ENCODE data around the gene WNT9A.
"Not testable (repeated sequence)": the region's sequence is repeated elsewhere in the genome, so short reads cannot be mapped to it uniquely, and the experiment has no call there.

WNT9A gene

GRCh38 chr1:227967815-227968214, 20.1 kb upstream of the WNT9A start:
- not testable (repeated sequence) for H3K27me3 ChIP-seq; H3K9me3 ChIP-seq (replicated peaks in 1 of 11); H3K36me3 ChIP-seq; H3K4me2 ChIP-seq; H3K4me1 ChIP-seq; H3K4me3 ChIP-seq; H3K9ac ChIP-seq; H3K27ac ChIP-seq; H4K20me1 ChIP-seq

- H3K4me1 ChIP-seq, result peaks cover 6 to 11% (median 9%) of the 10 kb centered on the region in 10 experiments
- not testable (repeated sequence) for H3K9ac ChIP-seq; H3K9me3 ChIP-seq (replicated peaks in 1 of 11); H3K4me2 ChIP-seq; H4K20me1 ChIP-seq; H3K27me3 ChIP-seq; H3K27ac ChIP-seq; H3K36me3 ChIP-seq; H3K4me3 ChIP-seq
These were observed 19.0 kb upstream of the WNT9A start for GRCh38 chr1:227966733-227967132.

- H4K20me1 ChIP-seq, result no peaks in the 10 kb centered on the region
- no peaks in the 10 kb centered on the region for H3K27me3 ChIP-seq
- H3K4me1 ChIP-seq, result peaks cover 13 to 34% (median 25%) of the 10 kb centered on the region in 10 experiments
- H3K4me2 ChIP-seq, result peak overlapping the region; percentile 26 to 79 (median 71)
- no peak for TF ChIP-seq Cebpa-rat (IDR thresholded peaks at IDR 0.05)
- peaks cover 0 to 10% (median 2%) of the 10 kb centered on the region in 11 experiments; a peak in 2 of 22 replicates for H3K9me3 ChIP-seq (replicated peaks in 1 of 11)
- peak overlapping the region in 10 of 11 experiments; percentile 1 to 66 (median 42); a peak in 13 of 22 replicates for H3K27ac ChIP-seq
- H3K9ac ChIP-seq, result peak overlapping the region in 8 of 11 experiments; percentile 4 to 53 (median 21); a peak in 6 of 22 replicates
- H3K36me3 ChIP-seq, result no peaks in the 10 kb centered on the region
- no peak overlapping the region for H3K4me3 ChIP-seq
These were observed 14.1 kb upstream of the WNT9A start for GRCh38 chr1:227961651-227962466.

DNA sequence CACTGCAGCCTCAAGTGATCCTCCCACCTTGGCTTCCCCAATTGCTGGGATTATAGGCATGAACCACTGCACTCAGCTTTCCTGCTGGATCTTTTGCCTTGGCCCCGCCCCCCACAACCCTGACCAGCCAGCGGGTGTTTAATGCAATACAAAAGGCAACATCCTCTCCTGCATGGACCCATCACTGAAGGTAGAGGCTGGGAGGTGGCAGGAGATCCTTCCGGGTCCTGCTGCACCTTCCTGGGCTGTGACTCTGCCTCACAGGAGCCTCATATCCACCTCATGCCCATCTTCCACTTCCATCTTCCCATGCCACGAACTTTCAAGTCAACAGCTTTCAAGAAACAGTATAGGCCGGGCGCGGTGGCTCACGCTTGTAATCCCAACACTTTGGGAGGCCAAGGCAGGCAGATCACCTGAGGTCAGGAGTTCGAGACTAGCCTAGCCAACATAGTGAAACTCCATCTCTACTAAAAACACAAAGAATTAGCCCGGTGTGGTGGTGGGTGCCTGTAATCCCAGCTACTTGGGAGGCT, 11.7 kb upstream of the WNT9A start:
- Histone ChIP-seq H4K20me1 (no peaks in the 10 kb centered on the region), H3K27ac (no peak overlapping the region), H3K9ac (no peak overlapping the region), H3K36me3 (no peaks in the 10 kb centered on the region), H3K4me2 (no peak overlapping the region), H3K9me3 (replicated peaks in 1 of 11) (peaks cover 4 to 25% (median 12%) of the 10 kb centered on the region in 11 experiments; a peak in 14 of 22 replicates), H3K27me3 (no peaks in the 10 kb centered on the region), H3K4me1 (peaks cover 13 to 34% (median 25%) of the 10 kb centered on the region in 10 experiments), H3K4me3 (no peak overlapping the region)
- TF ChIP-seq Cebpa-rat (IDR thresholded peaks at IDR 0.05), result no peak

DNA sequence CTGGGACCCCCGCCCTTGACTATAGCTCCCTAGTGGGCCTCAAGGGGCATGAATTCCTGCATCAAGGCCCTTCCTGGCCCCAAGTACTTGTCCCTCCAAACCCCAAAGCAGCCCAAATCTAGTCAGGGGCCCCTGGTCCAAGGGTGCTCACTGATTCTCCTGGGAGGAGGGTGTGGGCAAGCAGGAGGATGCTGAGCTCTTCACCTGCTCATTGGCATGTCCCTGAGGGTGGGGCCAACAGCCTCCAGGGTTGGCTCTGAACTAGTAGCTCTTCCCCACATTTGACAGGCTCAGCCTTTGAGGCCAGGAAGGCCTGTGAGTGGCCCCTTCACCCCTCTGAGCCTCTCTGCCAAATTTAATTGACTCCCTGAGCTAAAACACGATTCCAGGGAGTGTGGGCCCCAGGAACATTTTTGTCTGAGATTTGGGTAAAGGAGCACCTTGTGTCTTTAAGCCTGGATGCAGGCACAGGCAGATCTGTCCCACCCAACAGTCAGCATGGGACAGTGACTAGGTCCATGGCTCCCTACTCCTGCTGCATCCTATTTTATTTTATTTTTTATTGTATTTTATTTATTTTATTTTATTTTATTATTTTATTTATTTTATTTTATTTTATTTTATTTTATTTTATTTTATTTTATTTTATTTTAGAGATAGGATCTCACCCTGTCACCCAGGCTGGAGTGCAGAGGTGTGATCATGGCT, 11.0 kb upstream of the WNT9A start:
- H3K9me3 ChIP-seq (replicated peaks in 1 of 11), result peaks cover 6 to 26% (median 14%) of the 10 kb centered on the region in 11 experiments; a peak in 14 of 22 replicates
- no peaks in the 10 kb centered on the region for H4K20me1 ChIP-seq
- H3K36me3 ChIP-seq, result no peaks in the 10 kb centered on the region
- H3K4me3 ChIP-seq, result no peak overlapping the region
- no peak overlapping the region for H3K27ac ChIP-seq
- H3K27me3 ChIP-seq, result no peaks in the 10 kb centered on the region
- no peak overlapping the region for H3K9ac ChIP-seq
- no peak for TF ChIP-seq Cebpa-rat (IDR thresholded peaks at IDR 0.05)
- H3K4me1 ChIP-seq, result peaks cover 18 to 40% (median 30%) of the 10 kb centered on the region in 10 experiments
- peak overlapping the region in 2 of 11 experiments; percentile 1 to 3; a peak in 1 of 22 replicates for H3K4me2 ChIP-seq

- H3K9me3 ChIP-seq (replicated peaks in 1 of 11), result peaks cover 6 to 26% (median 14%) of the 10 kb centered on the region in 11 experiments; a peak in 14 of 22 replicates
- no peaks in the 10 kb centered on the region for H3K27me3 ChIP-seq
- no peak overlapping the region for H3K9ac ChIP-seq
- no peak for TF ChIP-seq Cebpa-rat (IDR thresholded peaks at IDR 0.05)
- H3K27ac ChIP-seq, result no peak overlapping the region
- H3K4me2 ChIP-seq, result no peak overlapping the region
- peaks cover 10 to 44% (median 36%) of the 10 kb centered on the region in 10 experiments for H3K4me1 ChIP-seq
- H4K20me1 ChIP-seq, result peaks cover 0 to 8% (median 0%) of the 10 kb centered on the region in 11 experiments; a peak in 4 of 22 replicates
- no peak overlapping the region for H3K4me3 ChIP-seq
- H3K36me3 ChIP-seq, result no peaks in the 10 kb centered on the region
These were observed 8.1 kb upstream of the WNT9A start for GRCh38 chr1:227955808-227956207.

DNA sequence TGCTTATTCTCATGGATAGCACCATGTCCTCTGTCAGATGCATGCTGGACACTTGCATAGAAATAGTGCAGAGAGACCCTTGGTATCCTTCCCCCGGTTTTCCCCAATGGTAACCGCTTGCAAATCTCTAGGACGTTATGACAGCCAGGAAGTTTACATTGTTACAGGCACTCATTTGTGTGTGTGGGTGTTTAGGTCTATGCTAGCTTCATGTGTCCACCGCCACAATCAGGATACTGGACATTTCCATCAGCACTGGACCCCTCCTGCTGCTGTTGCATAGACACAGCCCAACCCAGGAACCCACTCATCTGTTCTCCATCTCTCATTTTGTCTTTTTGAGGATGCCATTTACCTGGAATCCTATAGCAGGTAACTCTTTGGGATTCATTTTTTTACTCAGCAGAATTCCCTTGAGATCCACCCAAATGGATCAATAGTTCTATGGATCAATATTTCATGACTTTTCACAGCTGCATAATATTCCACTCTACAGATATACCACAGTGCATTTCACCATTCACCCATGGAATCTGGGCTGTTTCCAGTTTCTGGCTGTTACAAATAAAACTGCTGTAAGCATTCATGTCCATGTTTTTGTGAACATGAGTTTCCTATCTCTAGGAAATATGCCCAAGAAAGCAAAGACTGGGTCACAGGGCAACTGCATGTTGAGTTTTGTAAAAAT, 6.6 kb upstream of the WNT9A start:
- H4K20me1 ChIP-seq, result peaks cover 0 to 17% (median 0%) of the 10 kb centered on the region in 11 experiments; a peak in 10 of 22 replicates
- H3K4me1 ChIP-seq, result peaks cover 10 to 34% (median 28%) of the 10 kb centered on the region in 10 experiments
- no peaks in the 10 kb centered on the region for H3K36me3 ChIP-seq
- H3K27me3 ChIP-seq, result peaks cover under 1 to 10% (median 4%) of the 10 kb centered on the region in 11 experiments; a peak in 20 of 22 replicates
- H3K27ac ChIP-seq, result peak overlapping the region in 2 of 11 experiments; percentile 36 to 59; a peak in 2 of 22 replicates
- no peak for TF ChIP-seq Cebpa-rat (IDR thresholded peaks at IDR 0.05)
- no peak overlapping the region for H3K4me3 ChIP-seq
- peak overlapping the region; percentile 22 to 90 (median 84) for H3K4me2 ChIP-seq
- H3K9ac ChIP-seq, result no peak overlapping the region; a peak in 1 of 22 replicates
- peaks cover 6 to 26% (median 14%) of the 10 kb centered on the region in 11 experiments; a peak in 14 of 22 replicates for H3K9me3 ChIP-seq (replicated peaks in 1 of 11)

DNA sequence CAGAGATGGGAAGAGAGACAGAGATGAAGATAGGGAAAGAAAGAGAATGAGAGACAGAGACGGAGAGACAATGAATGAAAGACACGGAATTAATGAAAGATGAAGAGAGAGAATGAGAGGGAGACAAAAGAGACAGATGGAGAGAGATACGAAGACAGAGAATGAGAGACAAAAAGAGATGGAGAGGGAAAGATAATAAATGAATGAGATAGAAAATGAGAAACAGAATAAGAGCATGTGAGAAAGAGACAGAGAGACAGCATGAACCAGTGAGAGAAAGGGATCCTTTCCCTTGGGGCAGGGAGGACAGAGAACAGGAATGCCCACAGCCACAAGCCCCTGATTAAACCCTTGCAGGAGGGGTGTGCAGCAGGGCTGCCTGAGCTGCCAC, 5.3 kb upstream of the WNT9A start:
- H3K4me2 ChIP-seq, result peak overlapping the region in 10 of 11 experiments; percentile 22 to 90 (median 84); a peak in 20 of 22 replicates
- peaks cover 0 to 28% (median 10%) of the 10 kb centered on the region in 11 experiments; a peak in 14 of 22 replicates for H4K20me1 ChIP-seq
- peak overlapping the region in 7 of 11 experiments; percentile 4 to 59 (median 24); a peak in 7 of 22 replicates for H3K27ac ChIP-seq
- TF ChIP-seq Cebpa-rat (IDR thresholded peaks at IDR 0.05), result no peak
- no peak overlapping the region for H3K4me3 ChIP-seq
- H3K4me1 ChIP-seq, result peaks cover 10 to 37% (median 34%) of the 10 kb centered on the region in 10 experiments
- H3K9ac ChIP-seq, result peak overlapping the region in 7 of 11 experiments; percentile 8 to 63 (median 38); a peak in 7 of 22 replicates
- peaks cover 6 to 26% (median 14%) of the 10 kb centered on the region in 11 experiments; a peak in 14 of 22 replicates for H3K9me3 ChIP-seq (replicated peaks in 1 of 11)
- H3K27me3 ChIP-seq, result peaks cover 14 to 23% (median 16%) of the 10 kb centered on the region in 11 experiments
- H3K36me3 ChIP-seq, result no peaks in the 10 kb centered on the region
